ENCODE results near the gene CHD6. TPM values are rescaled to one million over a fixed set of nuclear protein-coding genes. Genes with fewer than 3 reads are reported as not detected.
A peak's percentile ranks its signal among the peaks of the same experiment; 100 is the strongest.

Gene CHD6
- total RNA-seq, 1 donor from 2014 or later: 114 TPM

GRCh38 chr20:41407607-41408006 is 210.6 kb downstream of the CHD6 start:
- Mint-ChIP-seq H3K27ac (no peak overlapping the region), H3K4me3 (ENCODE audit: low read depth) (no peak overlapping the region), H3K27me3 (no peaks in the 10 kb centered on the region), H3K36me3 (ENCODE audit: insufficient read depth) (peaks cover 21% of the 10 kb centered on the region), H3K4me1 (ENCODE audit: low read depth) (no peaks in the 10 kb centered on the region), H3K9me3 (ENCODE audit: low read depth) (no peaks in the 10 kb centered on the region)
- no peak for DNase-seq (ENCODE audit: low spot score, unreplicated experiment)
- no peak for TF ChIP-seq CTCF (IDR thresholded peaks at IDR 0.05; ENCODE audit: unreplicated experiment)

GRCh38 chr20:41406896-41407444 is 211.2 kb downstream of the CHD6 start:
- no peak for DNase-seq (ENCODE audit: low spot score, unreplicated experiment)
- Mint-ChIP-seq H3K4me1 (ENCODE audit: low read depth) (no peaks in the 10 kb centered on the region), H3K9me3 (ENCODE audit: low read depth) (no peaks in the 10 kb centered on the region), H3K27ac (peak overlapping the region; percentile 84), H3K27me3 (no peaks in the 10 kb centered on the region), H3K36me3 (ENCODE audit: insufficient read depth) (peaks cover 22% of the 10 kb centered on the region), H3K4me3 (ENCODE audit: low read depth) (no peak overlapping the region)
- no peak for TF ChIP-seq CTCF (IDR thresholded peaks at IDR 0.05; ENCODE audit: unreplicated experiment)

- Mint-ChIP-seq H3K4me1 (ENCODE audit: low read depth) (no peaks in the 10 kb centered on the region), H3K36me3 (ENCODE audit: insufficient read depth) (peaks cover 24% of the 10 kb centered on the region), H3K27ac (peak overlapping the region; percentile 84), H3K4me3 (ENCODE audit: low read depth) (no peak overlapping the region), H3K9me3 (ENCODE audit: low read depth) (no peaks in the 10 kb centered on the region), H3K27me3 (no peaks in the 10 kb centered on the region)
- no peak for TF ChIP-seq CTCF (IDR thresholded peaks at IDR 0.05; ENCODE audit: unreplicated experiment)
- no peak for DNase-seq (ENCODE audit: low spot score, unreplicated experiment)
Measured at GRCh38 chr20:41406353-41406752, 211.8 kb downstream of the CHD6 start.

- Mint-ChIP-seq H3K27ac (no peak overlapping the region), H3K4me3 (ENCODE audit: low read depth) (no peak overlapping the region), H3K36me3 (ENCODE audit: insufficient read depth) (peaks cover 24% of the 10 kb centered on the region), H3K9me3 (ENCODE audit: low read depth) (no peaks in the 10 kb centered on the region), H3K4me1 (ENCODE audit: low read depth) (no peaks in the 10 kb centered on the region), H3K27me3 (no peaks in the 10 kb centered on the region)
- TF ChIP-seq CTCF (IDR thresholded peaks at IDR 0.05; ENCODE audit: unreplicated experiment): no peak
- DNase-seq (ENCODE audit: low spot score, unreplicated experiment): no peak
Measured at GRCh38 chr20:41405436-41405835, 212.7 kb downstream of the CHD6 start.

GRCh38 chr20:41403604-41404003 is 214.6 kb downstream of the CHD6 start:
- Mint-ChIP-seq H3K27me3 (no peaks in the 10 kb centered on the region), H3K36me3 (ENCODE audit: insufficient read depth) (peaks cover 20% of the 10 kb centered on the region), H3K9me3 (ENCODE audit: low read depth) (no peaks in the 10 kb centered on the region), H3K4me1 (ENCODE audit: low read depth) (no peaks in the 10 kb centered on the region), H3K27ac (no peak overlapping the region), H3K4me3 (ENCODE audit: low read depth) (no peak overlapping the region)
- no peak for DNase-seq (ENCODE audit: low spot score, unreplicated experiment)
- no peak for TF ChIP-seq CTCF (IDR thresholded peaks at IDR 0.05; ENCODE audit: unreplicated experiment)
